ENCODE measurements around the gene OAS3. TPM values are rescaled to one million over a fixed set of nuclear protein-coding genes. Genes with fewer than 3 reads are reported as not detected.

Gene OAS3
- total and polyA plus RNA-seq, 4 donors = 3.8 to 9.5 (median 5.4) TPM

DNA sequence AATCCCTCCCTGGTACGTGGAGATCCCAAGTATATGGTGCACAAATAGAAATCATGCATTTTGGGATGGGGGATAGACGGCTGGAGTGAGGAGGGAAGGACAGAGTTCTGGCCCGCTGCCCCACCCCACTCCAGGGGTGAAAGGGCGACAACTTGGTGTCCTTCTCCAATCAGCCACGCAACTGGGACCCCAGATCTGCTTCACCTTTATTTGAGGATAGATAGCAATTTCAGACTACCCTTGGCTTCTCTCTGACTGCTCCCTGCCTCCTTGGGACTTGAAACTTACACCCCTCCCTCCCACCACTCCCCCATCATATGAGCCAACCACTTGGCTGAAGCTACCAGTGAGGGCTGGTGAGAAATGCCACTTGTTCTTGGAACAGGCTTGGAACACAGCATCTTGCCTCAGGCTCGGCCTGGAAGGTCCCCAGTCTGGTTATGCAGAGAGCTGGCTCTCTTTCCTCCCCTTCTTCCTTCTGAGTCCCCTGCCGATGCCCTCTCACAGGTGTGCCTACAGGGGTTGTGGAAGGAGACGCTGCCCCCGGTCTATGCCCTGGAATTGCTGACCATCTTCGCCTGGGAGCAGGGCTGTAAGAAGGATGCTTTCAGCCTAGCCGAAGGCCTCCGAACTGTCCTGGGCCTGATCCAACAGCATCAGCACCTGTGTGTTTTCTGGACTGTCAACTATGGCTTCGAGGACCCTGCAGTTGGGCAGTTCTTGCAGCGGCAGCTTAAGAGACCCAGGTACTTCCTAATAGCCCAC, 8.1 kb downstream of the OAS3 start:
- H3K4me1 ChIP-seq (ENCODE audit: control insufficient read depth in 4 of 4, insufficient read depth in 4 of 4, low read length in 3 of 4) = no peaks in the 10 kb centered on the region
- 94% methylated on average over 14 of the region's 14 CpGs for WGBS
- no peak overlapping the region for H3K27ac ChIP-seq (ENCODE audit: low read depth in 1 of 2, low read length in 2 of 2)
- no peaks in the 10 kb centered on the region for H3K27me3 ChIP-seq (ENCODE audit: control insufficient read depth in 4 of 4, insufficient read depth in 4 of 4, low read length in 3 of 4)
- no peaks in the 10 kb centered on the region for H3K9me3 ChIP-seq (ENCODE audit: control insufficient read depth in 4 of 4, low read length in 3 of 4)
- TF ChIP-seq, protein P1, sequence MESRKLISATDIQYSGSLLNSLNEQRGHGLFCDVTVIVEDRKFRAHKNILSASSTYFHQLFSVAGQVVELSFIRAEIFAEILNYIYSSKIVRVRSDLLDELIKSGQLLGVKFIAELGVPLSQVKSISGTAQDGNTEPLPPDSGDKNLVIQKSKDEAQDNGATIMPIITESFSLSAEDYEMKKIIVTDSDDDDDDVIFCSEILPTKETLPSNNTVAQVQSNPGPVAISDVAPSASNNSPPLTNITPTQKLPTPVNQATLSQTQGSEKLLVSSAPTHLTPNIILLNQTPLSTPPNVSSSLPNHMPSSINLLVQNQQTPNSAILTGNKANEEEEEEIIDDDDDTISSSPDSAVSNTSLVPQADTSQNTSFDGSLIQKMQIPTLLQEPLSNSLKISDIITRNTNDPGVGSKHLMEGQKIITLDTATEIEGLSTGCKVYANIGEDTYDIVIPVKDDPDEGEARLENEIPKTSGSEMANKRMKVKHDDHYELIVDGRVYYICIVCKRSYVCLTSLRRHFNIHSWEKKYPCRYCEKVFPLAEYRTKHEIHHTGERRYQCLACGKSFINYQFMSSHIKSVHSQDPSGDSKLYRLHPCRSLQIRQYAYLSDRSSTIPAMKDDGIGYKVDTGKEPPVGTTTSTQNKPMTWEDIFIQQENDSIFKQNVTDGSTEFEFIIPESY (IDR thresholded peaks at IDR 0.05) = no peak
- TF ChIP-seq FOXA2 (IDR thresholded peaks at IDR 0.05) (no peak), FOXA1 (IDR thresholded peaks at IDR 0.05) (no peak), EGR1 (IDR thresholded peaks at IDR 0.05; ENCODE audit: low read depth in 2 of 2) (no peak), JUND (IDR thresholded peaks at IDR 0.05) (no peak), RAD21 (IDR thresholded peaks at IDR 0.05) (no peak), NR2F2 (IDR thresholded peaks at IDR 0.05) (no peak), YY1 (IDR thresholded peaks at IDR 0.05) (no peak), HNF4G (IDR thresholded peaks at IDR 0.05) (no peak), TAF1 (conservative IDR thresholded peaks at IDR 0.05) (no peak), RXRA (IDR thresholded peaks at IDR 0.05) (no peak), GABPA (IDR thresholded peaks at IDR 0.05 in 1 of 2, conservative IDR thresholded peaks at IDR 0.05 in 1 of 2) (no peak), HNF4A (conservative IDR thresholded peaks at IDR 0.05) (no peak), SP1 (IDR thresholded peaks at IDR 0.05) (no peak)
- TF ChIP-seq, protein P2, sequence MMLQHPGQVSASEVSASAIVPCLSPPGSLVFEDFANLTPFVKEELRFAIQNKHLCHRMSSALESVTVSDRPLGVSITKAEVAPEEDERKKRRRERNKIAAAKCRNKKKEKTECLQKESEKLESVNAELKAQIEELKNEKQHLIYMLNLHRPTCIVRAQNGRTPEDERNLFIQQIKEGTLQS (IDR thresholded peaks at IDR 0.05) = no peak
- TF ChIP-seq, protein P3, sequence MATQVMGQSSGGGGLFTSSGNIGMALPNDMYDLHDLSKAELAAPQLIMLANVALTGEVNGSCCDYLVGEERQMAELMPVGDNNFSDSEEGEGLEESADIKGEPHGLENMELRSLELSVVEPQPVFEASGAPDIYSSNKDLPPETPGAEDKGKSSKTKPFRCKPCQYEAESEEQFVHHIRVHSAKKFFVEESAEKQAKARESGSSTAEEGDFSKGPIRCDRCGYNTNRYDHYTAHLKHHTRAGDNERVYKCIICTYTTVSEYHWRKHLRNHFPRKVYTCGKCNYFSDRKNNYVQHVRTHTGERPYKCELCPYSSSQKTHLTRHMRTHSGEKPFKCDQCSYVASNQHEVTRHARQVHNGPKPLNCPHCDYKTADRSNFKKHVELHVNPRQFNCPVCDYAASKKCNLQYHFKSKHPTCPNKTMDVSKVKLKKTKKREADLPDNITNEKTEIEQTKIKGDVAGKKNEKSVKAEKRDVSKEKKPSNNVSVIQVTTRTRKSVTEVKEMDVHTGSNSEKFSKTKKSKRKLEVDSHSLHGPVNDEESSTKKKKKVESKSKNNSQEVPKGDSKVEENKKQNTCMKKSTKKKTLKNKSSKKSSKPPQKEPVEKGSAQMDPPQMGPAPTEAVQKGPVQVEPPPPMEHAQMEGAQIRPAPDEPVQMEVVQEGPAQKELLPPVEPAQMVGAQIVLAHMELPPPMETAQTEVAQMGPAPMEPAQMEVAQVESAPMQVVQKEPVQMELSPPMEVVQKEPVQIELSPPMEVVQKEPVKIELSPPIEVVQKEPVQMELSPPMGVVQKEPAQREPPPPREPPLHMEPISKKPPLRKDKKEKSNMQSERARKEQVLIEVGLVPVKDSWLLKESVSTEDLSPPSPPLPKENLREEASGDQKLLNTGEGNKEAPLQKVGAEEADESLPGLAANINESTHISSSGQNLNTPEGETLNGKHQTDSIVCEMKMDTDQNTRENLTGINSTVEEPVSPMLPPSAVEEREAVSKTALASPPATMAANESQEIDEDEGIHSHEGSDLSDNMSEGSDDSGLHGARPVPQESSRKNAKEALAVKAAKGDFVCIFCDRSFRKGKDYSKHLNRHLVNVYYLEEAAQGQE (IDR thresholded peaks at IDR 0.05) = no peak
- TF ChIP-seq, protein P4, sequence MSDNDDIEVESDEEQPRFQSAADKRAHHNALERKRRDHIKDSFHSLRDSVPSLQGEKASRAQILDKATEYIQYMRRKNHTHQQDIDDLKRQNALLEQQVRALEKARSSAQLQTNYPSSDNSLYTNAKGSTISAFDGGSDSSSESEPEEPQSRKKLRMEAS (IDR thresholded peaks at IDR 0.05) = no peak
- TF ChIP-seq, protein P5, sequence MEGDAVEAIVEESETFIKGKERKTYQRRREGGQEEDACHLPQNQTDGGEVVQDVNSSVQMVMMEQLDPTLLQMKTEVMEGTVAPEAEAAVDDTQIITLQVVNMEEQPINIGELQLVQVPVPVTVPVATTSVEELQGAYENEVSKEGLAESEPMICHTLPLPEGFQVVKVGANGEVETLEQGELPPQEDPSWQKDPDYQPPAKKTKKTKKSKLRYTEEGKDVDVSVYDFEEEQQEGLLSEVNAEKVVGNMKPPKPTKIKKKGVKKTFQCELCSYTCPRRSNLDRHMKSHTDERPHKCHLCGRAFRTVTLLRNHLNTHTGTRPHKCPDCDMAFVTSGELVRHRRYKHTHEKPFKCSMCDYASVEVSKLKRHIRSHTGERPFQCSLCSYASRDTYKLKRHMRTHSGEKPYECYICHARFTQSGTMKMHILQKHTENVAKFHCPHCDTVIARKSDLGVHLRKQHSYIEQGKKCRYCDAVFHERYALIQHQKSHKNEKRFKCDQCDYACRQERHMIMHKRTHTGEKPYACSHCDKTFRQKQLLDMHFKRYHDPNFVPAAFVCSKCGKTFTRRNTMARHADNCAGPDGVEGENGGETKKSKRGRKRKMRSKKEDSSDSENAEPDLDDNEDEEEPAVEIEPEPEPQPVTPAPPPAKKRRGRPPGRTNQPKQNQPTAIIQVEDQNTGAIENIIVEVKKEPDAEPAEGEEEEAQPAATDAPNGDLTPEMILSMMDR (IDR thresholded peaks at IDR 0.05; ENCODE audit: low read depth, low read length, missing input control) = no peak
- H3K9ac ChIP-seq (ENCODE audit: low read depth in 1 of 2, low read length in 2 of 2) = no peak overlapping the region
- no peak for DNase-seq (ENCODE audit: low spot score)
- H3K4me3 ChIP-seq (ENCODE audit: low read depth in 1 of 3, low read length in 3 of 3) = no peak overlapping the region
- peaks cover 0 to 39% (median 6%) of the 10 kb centered on the region in 4 donors for H3K36me3 ChIP-seq (ENCODE audit: control insufficient read depth in 4 of 4, insufficient read depth in 3 of 4, low read depth in 1 of 4, low read length in 3 of 4)
